C4-2B (cell line): ENCODE results near the gene GCK.

Source experiments
- ZFX ChIP-seq: fragments of 450-650 bp; IDR thresholded peaks from 2 replicates; pipeline ENCODE4 v1.6.1; 2017
- TF ChIP-seq, protein P1 (sequence below): fragments of 450-650 bp; conservative IDR thresholded peaks from 2 replicates; pipeline ENCODE4 v1.5.1; 2017; ENCODE audit warnings: mild to moderate bottlenecking

GRCh38 chr7:44127161-44127560 is 62.1 kb downstream of the GCK start:
- TF ChIP-seq, protein P1, sequence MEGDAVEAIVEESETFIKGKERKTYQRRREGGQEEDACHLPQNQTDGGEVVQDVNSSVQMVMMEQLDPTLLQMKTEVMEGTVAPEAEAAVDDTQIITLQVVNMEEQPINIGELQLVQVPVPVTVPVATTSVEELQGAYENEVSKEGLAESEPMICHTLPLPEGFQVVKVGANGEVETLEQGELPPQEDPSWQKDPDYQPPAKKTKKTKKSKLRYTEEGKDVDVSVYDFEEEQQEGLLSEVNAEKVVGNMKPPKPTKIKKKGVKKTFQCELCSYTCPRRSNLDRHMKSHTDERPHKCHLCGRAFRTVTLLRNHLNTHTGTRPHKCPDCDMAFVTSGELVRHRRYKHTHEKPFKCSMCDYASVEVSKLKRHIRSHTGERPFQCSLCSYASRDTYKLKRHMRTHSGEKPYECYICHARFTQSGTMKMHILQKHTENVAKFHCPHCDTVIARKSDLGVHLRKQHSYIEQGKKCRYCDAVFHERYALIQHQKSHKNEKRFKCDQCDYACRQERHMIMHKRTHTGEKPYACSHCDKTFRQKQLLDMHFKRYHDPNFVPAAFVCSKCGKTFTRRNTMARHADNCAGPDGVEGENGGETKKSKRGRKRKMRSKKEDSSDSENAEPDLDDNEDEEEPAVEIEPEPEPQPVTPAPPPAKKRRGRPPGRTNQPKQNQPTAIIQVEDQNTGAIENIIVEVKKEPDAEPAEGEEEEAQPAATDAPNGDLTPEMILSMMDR = no peak
- TF ChIP-seq ZFX = no peak
